ENCODE data around the gene JUNB. TPM values are rescaled to one million over a fixed set of nuclear protein-coding genes. Genes with fewer than 3 reads are reported as not detected.

The JUNB gene
- polyA plus RNA-seq, 3 donors, result 1,279 to 3,167 (median 1,468) TPM

GRCh38 chr19:12792051-12792852 is 966 bp downstream of the JUNB start:
- H2AFZ ChIP-seq (ENCODE audit: insufficient read depth, low read depth, low read length, poor library complexity, severe bottlenecking), result no peak overlapping the region
- H3K36me3 ChIP-seq (replicated peaks in 1 of 2; ENCODE audit: control insufficient read depth in 1 of 2, insufficient read depth in 2 of 2, low read length in 2 of 2), result no peaks in the 10 kb centered on the region
- H3K9ac ChIP-seq (ENCODE audit: insufficient read depth, low read length, poor library complexity, severe bottlenecking), result peak overlapping the region; percentile 100
- TF ChIP-seq, protein P1, sequence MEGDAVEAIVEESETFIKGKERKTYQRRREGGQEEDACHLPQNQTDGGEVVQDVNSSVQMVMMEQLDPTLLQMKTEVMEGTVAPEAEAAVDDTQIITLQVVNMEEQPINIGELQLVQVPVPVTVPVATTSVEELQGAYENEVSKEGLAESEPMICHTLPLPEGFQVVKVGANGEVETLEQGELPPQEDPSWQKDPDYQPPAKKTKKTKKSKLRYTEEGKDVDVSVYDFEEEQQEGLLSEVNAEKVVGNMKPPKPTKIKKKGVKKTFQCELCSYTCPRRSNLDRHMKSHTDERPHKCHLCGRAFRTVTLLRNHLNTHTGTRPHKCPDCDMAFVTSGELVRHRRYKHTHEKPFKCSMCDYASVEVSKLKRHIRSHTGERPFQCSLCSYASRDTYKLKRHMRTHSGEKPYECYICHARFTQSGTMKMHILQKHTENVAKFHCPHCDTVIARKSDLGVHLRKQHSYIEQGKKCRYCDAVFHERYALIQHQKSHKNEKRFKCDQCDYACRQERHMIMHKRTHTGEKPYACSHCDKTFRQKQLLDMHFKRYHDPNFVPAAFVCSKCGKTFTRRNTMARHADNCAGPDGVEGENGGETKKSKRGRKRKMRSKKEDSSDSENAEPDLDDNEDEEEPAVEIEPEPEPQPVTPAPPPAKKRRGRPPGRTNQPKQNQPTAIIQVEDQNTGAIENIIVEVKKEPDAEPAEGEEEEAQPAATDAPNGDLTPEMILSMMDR (IDR thresholded peaks at IDR 0.05), result no peak
- Mint-ChIP-seq H3K27ac (peak overlapping the region; percentile 98 to 100 (median 100)), H3K27me3 (ENCODE audit: low read depth in 3 of 3) (peaks cover 0 to 4% (median 1%) of the 10 kb centered on the region in 3 donors), H3K9me3 (peaks cover 0 to 9% (median 0%) of the 10 kb centered on the region in 7 donors), H3K36me3 (peaks cover 2 to 12% of the 10 kb centered on the region in 2 donors), H3K4me1 (peaks cover 46% of the 10 kb centered on the region), H3K4me3 (peak overlapping the region; percentile 94 to 98)
- H3K4me3 ChIP-seq (replicated peaks in 1 of 3; ENCODE audit: low read depth in 2 of 3, low read length in 3 of 3), result peak overlapping the region; percentile 86 to 100 (median 100)
- peak overlapping the region; percentile 99 for H3K4me2 ChIP-seq (replicated peaks; ENCODE audit: extremely low read depth, low read length, poor library complexity, severe bottlenecking)
- H3K79me2 ChIP-seq (ENCODE audit: insufficient read depth, low read length), result peaks cover 70% of the 10 kb centered on the region
- H3K9me3 ChIP-seq (replicated peaks in 1 of 2; ENCODE audit: control insufficient read depth in 1 of 2, insufficient read depth in 1 of 2, low read length in 2 of 2), result no peaks in the 10 kb centered on the region
- DNase-seq, result peak; percentile 54 to 81 (median 65)
- H4K20me1 ChIP-seq (ENCODE audit: insufficient read depth, low read length), result peaks cover 46% of the 10 kb centered on the region
- no peaks in the 10 kb centered on the region for H3K27me3 ChIP-seq (ENCODE audit: control insufficient read depth in 2 of 2, insufficient read depth in 2 of 2, low read length in 2 of 2)
- whole genome bisulfite sequencing (ENCODE audit: insufficient coverage), result under 1% methylated on average over 81 of the region's 84 CpGs
- peak overlapping the region; percentile 95 to 100 for H3K27ac ChIP-seq (ENCODE audit: low read depth in 1 of 2, low read length in 2 of 2)
- intact Hi-C loops (cut with micrococcal nuclease), result loop anchor here (5.0 to 10.0 kb wide), 4 partner anchors 125 to 360 kb away; partner anchors contain the start of genes CALR (in 1 of the 2), IER2 (in 1 of the 2), MAN2B1 (in 1 of the 2) and STX10 (in 1 of the 2)
- peaks cover 55 to 57% of the 10 kb centered on the region in 2 donors for H3K4me1 ChIP-seq (ENCODE audit: control insufficient read depth in 1 of 2, insufficient read depth in 2 of 2, low read length in 2 of 2)

DNA sequence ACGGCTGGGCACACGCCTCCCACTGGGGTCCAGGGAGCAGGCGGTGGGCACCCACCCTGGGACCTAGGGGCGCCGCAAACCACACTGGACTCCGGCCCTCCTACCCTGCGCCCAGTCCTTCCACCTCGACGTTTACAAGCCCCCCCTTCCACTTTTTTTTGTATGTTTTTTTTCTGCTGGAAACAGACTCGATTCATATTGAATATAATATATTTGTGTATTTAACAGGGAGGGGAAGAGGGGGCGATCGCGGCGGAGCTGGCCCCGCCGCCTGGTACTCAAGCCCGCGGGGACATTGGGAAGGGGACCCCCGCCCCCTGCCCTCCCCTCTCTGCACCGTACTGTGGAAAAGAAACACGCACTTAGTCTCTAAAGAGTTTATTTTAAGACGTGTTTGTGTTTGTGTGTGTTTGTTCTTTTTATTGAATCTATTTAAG is 1.6 kb downstream of the JUNB start:
- Histone ChIP-seq H3K27ac (ENCODE audit: low read depth in 1 of 2, low read length in 2 of 2) (peak overlapping the region; percentile 95 to 100), H2AFZ (ENCODE audit: insufficient read depth, low read depth, low read length, poor library complexity, severe bottlenecking) (no peak overlapping the region), H3K4me1 (ENCODE audit: control insufficient read depth in 1 of 2, insufficient read depth in 2 of 2, low read length in 2 of 2) (peaks cover 49 to 51% of the 10 kb centered on the region in 2 donors), H3K4me2 (replicated peaks; ENCODE audit: extremely low read depth, low read length, poor library complexity, severe bottlenecking) (peak overlapping the region; percentile 99), H3K27me3 (ENCODE audit: control insufficient read depth in 2 of 2, insufficient read depth in 2 of 2, low read length in 2 of 2) (no peaks in the 10 kb centered on the region), H3K79me2 (ENCODE audit: insufficient read depth, low read length) (peaks cover 64% of the 10 kb centered on the region), H4K20me1 (ENCODE audit: insufficient read depth, low read length) (peaks cover 46% of the 10 kb centered on the region), H3K36me3 (replicated peaks in 1 of 2; ENCODE audit: control insufficient read depth in 1 of 2, insufficient read depth in 2 of 2, low read length in 2 of 2) (no peaks in the 10 kb centered on the region), H3K9me3 (replicated peaks in 1 of 2; ENCODE audit: control insufficient read depth in 1 of 2, insufficient read depth in 1 of 2, low read length in 2 of 2) (no peaks in the 10 kb centered on the region), H3K9ac (ENCODE audit: insufficient read depth, low read length, poor library complexity, severe bottlenecking) (peak overlapping the region; percentile 100), H3K4me3 (replicated peaks in 1 of 3; ENCODE audit: low read depth in 2 of 3, low read length in 3 of 3) (peak overlapping the region; percentile 86 to 100 (median 100))
- intact Hi-C loops (cut with micrococcal nuclease), result loop anchor here (5.0 to 10.0 kb wide), 4 partner anchors 126 to 359 kb away; partner anchors contain the start of genes CALR (in 1 of the 2), IER2 (in 1 of the 2), MAN2B1 (in 1 of the 2) and STX10 (in 1 of the 2)
- TF ChIP-seq, protein P1 (IDR thresholded peaks at IDR 0.05), result no peak
- WGBS (ENCODE audit: insufficient coverage), result 3% methylated on average over 6 of the region's 22 CpGs
- Mint-ChIP-seq H3K36me3 (peaks cover 2 to 14% of the 10 kb centered on the region in 2 donors), H3K4me3 (peak overlapping the region; percentile 94 to 98), H3K4me1 (peaks cover 40% of the 10 kb centered on the region), H3K9me3 (peaks cover 0 to 9% (median 0%) of the 10 kb centered on the region in 7 donors), H3K27me3 (ENCODE audit: low read depth in 3 of 3) (peaks cover 0 to 4% (median 1%) of the 10 kb centered on the region in 3 donors), H3K27ac (peak overlapping the region; percentile 98 to 100 (median 100))
- DNase-seq, result no peak
